DOHH2 (cell line): Measurements from ENCODE around the gene PLEKHJ1.

Experiments
- H3F3A ChIP-seq: fragments of 200-600 bp; sonication (generic), shearing (Covaris generic); 2 replicates; pipeline ENCODE4 v1.6.0; 2016; ENCODE audit warnings: antibody characterized with exemption, mild to moderate bottlenecking; ENCODE audit not compliant: control insufficient read depth, insufficient read depth
- H3K27ac ChIP-seq: fragments of 200-600 bp; sonication (generic); 2 replicates; pipeline ENCODE4 v1.5.1; 2014; ENCODE audit warnings: low read depth, mild to moderate bottlenecking, low read length, moderate library complexity
- H3K27me3 ChIP-seq: fragments of 200-600 bp; sonication (generic); 2 replicates; pipeline ENCODE4 v1.6.1; 2014; ENCODE audit warnings: mild to moderate bottlenecking, low read length, mixed read lengths; ENCODE audit not compliant: control insufficient read depth
- H3K36me3 ChIP-seq: fragments of 200-600 bp; sonication (generic); 2 replicates; pipeline ENCODE4 v1.6.1; 2014; ENCODE audit warnings: mild to moderate bottlenecking, low read length, moderate library complexity, mixed read lengths; ENCODE audit not compliant: control insufficient read depth
- H3K4me1 ChIP-seq: fragments of 200-600 bp; sonication (generic); 2 replicates; pipeline ENCODE4 v1.6.1; 2014; ENCODE audit warnings: mild to moderate bottlenecking, low read length, mixed read lengths; ENCODE audit not compliant: control insufficient read depth
- H3K4me2 ChIP-seq: fragments of 200-600 bp; sonication (generic); 2 replicates; pipeline ENCODE4 v1.6.0; 2014; ENCODE audit warnings: mild to moderate bottlenecking, low read length, moderate library complexity
- H3K4me3 ChIP-seq: fragments of 200-600 bp; sonication (generic); 2 replicates; pipeline ENCODE4 v1.5.1; 2014; ENCODE audit warnings: mild to moderate bottlenecking, low read length, mixed read lengths
- H3K79me2 ChIP-seq: fragments of 200-600 bp; sonication (generic); 2 replicates; pipeline ENCODE4 v1.6.1; 2014; ENCODE audit warnings: mild to moderate bottlenecking, low read length, mixed read lengths; ENCODE audit not compliant: control insufficient read depth
- H3K9me2 ChIP-seq: fragments of 200-600 bp; sonication (generic); replicated peaks from 2 replicates; pipeline ENCODE4 v1.6.1; 2014; ENCODE audit warnings: mild to moderate bottlenecking, low read length, mixed read lengths; ENCODE audit not compliant: control insufficient read depth
- H3K9me3 ChIP-seq: fragments of 200-600 bp; sonication (generic); 2 replicates; pipeline ENCODE4 v1.6.1; 2014; ENCODE audit warnings: antibody characterized with exemption, low read length, mixed read lengths; ENCODE audit not compliant: control insufficient read depth, insufficient read depth
- H4K20me1 ChIP-seq: fragments of 200-600 bp; sonication (generic); 2 replicates; pipeline ENCODE4 v1.6.0; 2014; ENCODE audit warnings: low read depth, mild to moderate bottlenecking, antibody characterized with exemption, low read length, moderate library complexity; ENCODE audit not compliant: control insufficient read depth, insufficient read depth
- EZH2phosphoT487 ChIP-seq: fragments of 200-600 bp; sonication (generic); IDR thresholded peaks from 2 replicates; pipeline ENCODE4 v1.6.1; 2017; ENCODE audit warnings: borderline replicate concordance, mild to moderate bottlenecking, antibody characterized with exemption, low read length, moderate library complexity, mixed read lengths
- TF ChIP-seq, protein P1 (sequence below): fragments of 200-600 bp; sonication (generic); IDR thresholded peaks from one replicate; pipeline ENCODE4 v1.5.1; 2014; ENCODE audit warnings: antibody characterized with exemption, mild to moderate bottlenecking, low read depth, low read length; ENCODE audit not compliant: poor library complexity, severe bottlenecking

PLEKHJ1 gene, protein sequence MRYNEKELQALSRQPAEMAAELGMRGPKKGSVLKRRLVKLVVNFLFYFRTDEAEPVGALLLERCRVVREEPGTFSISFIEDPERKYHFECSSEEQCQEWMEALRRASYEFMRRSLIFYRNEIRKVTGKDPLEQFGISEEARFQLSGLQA

DNA sequence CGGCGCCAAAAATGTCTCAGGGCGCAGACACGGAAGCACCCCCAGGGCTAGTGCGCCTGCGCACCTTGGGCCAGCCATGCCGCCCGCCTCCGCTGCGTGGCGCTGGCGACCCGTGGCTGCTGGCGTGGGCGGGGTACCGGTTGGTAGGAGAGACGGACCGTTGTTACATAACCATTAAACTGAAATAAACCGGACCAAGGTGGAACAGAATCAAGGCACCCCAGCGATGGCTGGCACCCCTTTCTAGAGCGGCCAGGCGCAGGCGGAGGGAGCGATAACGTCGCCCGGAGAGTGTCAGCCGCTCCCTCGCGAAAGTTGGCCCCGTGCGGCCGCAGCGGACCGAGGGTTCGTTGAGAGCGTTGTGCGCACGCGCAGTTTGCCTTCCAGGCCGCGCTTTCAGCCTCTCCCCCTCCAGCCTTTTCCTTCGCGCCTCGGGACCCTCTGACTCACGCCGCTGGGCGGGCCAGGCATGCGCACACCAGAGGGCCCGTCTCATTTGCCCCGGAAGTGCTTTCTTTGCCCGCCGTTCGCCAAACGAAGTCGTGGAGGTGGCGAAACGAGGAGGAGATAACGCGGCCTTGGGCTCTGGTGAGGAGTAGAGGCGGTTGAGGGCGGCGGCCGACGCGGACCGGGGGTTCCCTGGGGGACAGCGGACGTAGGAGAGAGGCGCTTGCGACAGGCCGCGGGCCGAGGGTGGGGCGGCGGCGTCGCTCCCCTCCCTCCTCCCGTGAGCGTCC, at the start of gene PLEKHJ1, which contains the start of gene SF3A2:
Gene PLEKHJ1 (minus strand): TSS at position 16 of the 737 bp plus-strand sequence. CDS start 81 bp downstream, outside the sequence.
Gene SF3A2 (plus strand): TSS at position 511 of the 737 bp plus-strand sequence. CDS start 6,595 bp downstream, outside the sequence.
- Histone ChIP-seq H3K9me2 (no peaks in the 10 kb centered on the region), H3K4me2 (peak within 1 kb of the TSS; percentile 88), H3K27ac (peak within 1 kb of the TSS; percentile 77), H3K9me3 (no peaks in the 10 kb centered on the region), H3K4me1 (peaks cover 63% of the 10 kb centered on the region), H3K4me3 (peak within 1 kb of the TSS; percentile 97), H3K79me2 (peaks cover 95% of the 10 kb centered on the region), H3F3A (0 out of 2 replicates have a peak, but pooled peaks cover 6% of the 10 kb centered on the region), H3K27me3 (no peaks in the 10 kb centered on the region), H4K20me1 (peaks cover 38% of the 10 kb centered on the region), H3K36me3 (peaks cover 89% of the 10 kb centered on the region)
- TF ChIP-seq EZH2phosphoT487: no peak
- TF ChIP-seq, protein P1, sequence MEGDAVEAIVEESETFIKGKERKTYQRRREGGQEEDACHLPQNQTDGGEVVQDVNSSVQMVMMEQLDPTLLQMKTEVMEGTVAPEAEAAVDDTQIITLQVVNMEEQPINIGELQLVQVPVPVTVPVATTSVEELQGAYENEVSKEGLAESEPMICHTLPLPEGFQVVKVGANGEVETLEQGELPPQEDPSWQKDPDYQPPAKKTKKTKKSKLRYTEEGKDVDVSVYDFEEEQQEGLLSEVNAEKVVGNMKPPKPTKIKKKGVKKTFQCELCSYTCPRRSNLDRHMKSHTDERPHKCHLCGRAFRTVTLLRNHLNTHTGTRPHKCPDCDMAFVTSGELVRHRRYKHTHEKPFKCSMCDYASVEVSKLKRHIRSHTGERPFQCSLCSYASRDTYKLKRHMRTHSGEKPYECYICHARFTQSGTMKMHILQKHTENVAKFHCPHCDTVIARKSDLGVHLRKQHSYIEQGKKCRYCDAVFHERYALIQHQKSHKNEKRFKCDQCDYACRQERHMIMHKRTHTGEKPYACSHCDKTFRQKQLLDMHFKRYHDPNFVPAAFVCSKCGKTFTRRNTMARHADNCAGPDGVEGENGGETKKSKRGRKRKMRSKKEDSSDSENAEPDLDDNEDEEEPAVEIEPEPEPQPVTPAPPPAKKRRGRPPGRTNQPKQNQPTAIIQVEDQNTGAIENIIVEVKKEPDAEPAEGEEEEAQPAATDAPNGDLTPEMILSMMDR: peak; percentile 97

DNA sequence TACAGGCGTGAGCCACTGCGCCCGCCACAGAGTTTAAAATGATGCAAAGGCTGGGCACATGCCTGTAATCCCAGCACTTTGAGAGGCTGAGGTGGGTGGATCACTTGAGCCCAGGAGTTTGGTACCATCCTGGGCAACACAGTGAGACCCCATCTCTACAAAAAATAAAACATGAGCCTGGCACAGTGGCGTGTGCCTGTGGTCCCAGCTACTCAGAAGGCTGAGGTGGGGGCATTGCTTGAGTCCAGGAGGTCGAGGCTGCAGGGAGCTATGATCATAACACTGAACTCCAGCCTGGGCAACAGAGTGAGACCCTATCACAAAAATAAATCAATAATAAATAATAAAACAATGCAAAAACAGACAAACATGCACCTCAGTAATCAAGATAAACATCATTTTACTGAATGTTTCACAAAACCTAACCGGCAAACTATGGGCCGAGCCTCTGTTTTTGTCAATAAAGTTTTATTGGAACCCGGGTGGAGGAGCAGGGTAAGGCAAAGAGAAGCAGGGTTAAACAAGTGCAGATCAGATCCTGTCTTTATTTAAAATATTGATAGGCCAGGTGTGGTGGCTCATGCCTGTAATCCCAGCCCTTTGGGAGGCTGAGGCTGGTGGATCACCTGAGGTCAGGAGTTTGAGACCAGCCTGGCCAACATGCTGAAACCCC, 47.8 kb upstream of the PLEKHJ1 start:
- H3K27ac ChIP-seq: no peak overlapping the region
- peaks cover 5% of the 10 kb centered on the region for H3K79me2 ChIP-seq
- H4K20me1 ChIP-seq: no peaks in the 10 kb centered on the region
- H3K4me3 ChIP-seq: no peak overlapping the region
- peaks cover 8% of the 10 kb centered on the region; the same call in 1 of the 2 replicates for H3F3A ChIP-seq
- H3K9me3 ChIP-seq: no peaks in the 10 kb centered on the region
- no peak overlapping the region for H3K4me2 ChIP-seq
- H3K4me1 ChIP-seq: peaks cover 34% of the 10 kb centered on the region
- H3K36me3 ChIP-seq: no peaks in the 10 kb centered on the region
- no peaks in the 10 kb centered on the region for H3K9me2 ChIP-seq
- TF ChIP-seq, protein P1: no peak
- TF ChIP-seq EZH2phosphoT487: no peak
- peaks cover 13% of the 10 kb centered on the region for H3K27me3 ChIP-seq

DNA sequence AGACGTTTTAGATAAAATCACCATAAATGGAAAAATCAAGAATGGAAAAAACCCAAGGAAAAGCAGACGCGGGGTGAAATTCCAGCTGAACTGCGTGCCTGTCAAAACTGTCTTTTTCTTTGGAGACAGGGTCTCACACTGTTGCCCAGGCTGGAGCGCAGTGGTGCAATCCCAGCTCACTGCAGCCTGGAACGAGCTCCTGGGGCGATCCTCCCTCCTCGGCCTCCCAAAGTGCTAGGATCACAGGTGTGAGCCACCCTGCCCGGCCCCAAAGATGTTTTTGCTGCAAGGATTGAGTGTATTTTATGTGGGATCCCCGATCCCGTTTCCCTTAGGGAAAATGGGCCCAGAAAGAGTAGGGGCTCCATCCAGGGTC, 46.7 kb upstream of the PLEKHJ1 start:
- no peaks in the 10 kb centered on the region for H3K36me3 ChIP-seq
- H4K20me1 ChIP-seq: no peaks in the 10 kb centered on the region
- H3K9me3 ChIP-seq: no peaks in the 10 kb centered on the region
- no peaks in the 10 kb centered on the region for H3K9me2 ChIP-seq
- H3K4me1 ChIP-seq: peaks cover 23% of the 10 kb centered on the region
- H3K27ac ChIP-seq: no peak overlapping the region
- no peaks in the 10 kb centered on the region for H3K79me2 ChIP-seq
- peaks cover 13% of the 10 kb centered on the region for H3K27me3 ChIP-seq
- no peak overlapping the region for H3K4me3 ChIP-seq
- H3F3A ChIP-seq: peaks cover 8% of the 10 kb centered on the region; the same call in 1 of the 2 replicates
- H3K4me2 ChIP-seq: peak overlapping the region; percentile 50
- TF ChIP-seq, protein P1: no peak
- no peak for TF ChIP-seq EZH2phosphoT487
